Measurements from ENCODE around the gene KLHDC10. TPM values are rescaled to one million over a fixed set of nuclear protein-coding genes. Genes with fewer than 3 reads are reported as not detected.

The KLHDC10 gene
- total RNA-seq, 2 experiments from 2014 or later = 7.0 to 8.8 TPM

- TF ChIP-seq CTCF (IDR thresholded peaks at IDR 0.05) = no peak
- ATAC-seq (ENCODE audit: poor library complexity) = no peak
- no peaks in the 10 kb centered on the region for H3K27me3 ChIP-seq (ENCODE audit: control insufficient read depth in 1 of 2, insufficient read depth in 2 of 2, low read length in 2 of 2)
- H3K4me1 Mint-ChIP-seq (ENCODE audit: low read depth) = peaks cover 16% of the 10 kb centered on the region
- no peaks in the 10 kb centered on the region for H3K9me3 Mint-ChIP-seq
- no peak overlapping the region for H3K27ac ChIP-seq (ENCODE audit: low read depth in 1 of 2, low read length in 2 of 2)
- DNase-seq = no peak
- peaks cover 19% of the 10 kb centered on the region for H3K36me3 Mint-ChIP-seq (ENCODE audit: low read depth)
- H3K4me3 Mint-ChIP-seq = no peak overlapping the region
- intact Hi-C loops (cut with DNase I, micrococcal nuclease) = no loop called here
- CTCF ChIA-PET = no interaction called here
- POLR2A ChIA-PET = no interaction called here
- no peaks in the 10 kb centered on the region for H3K4me1 ChIP-seq (ENCODE audit: insufficient read depth, low read length)
- H3K4me3 ChIP-seq (ENCODE audit: low read length) = no peak overlapping the region
- no peaks in the 10 kb centered on the region for H3K27me3 Mint-ChIP-seq
- H3K27ac Mint-ChIP-seq = no peak overlapping the region
- H3K36me3 ChIP-seq (ENCODE audit: insufficient read depth, low read length) = no peaks in the 10 kb centered on the region
- no peaks in the 10 kb centered on the region for H3K9me3 ChIP-seq (ENCODE audit: control insufficient read depth in 1 of 2, insufficient read depth in 1 of 2, low read length in 2 of 2)
Observed at GRCh38 chr7:130092598-130092997, 22.3 kb downstream of the KLHDC10 start.

- Histone ChIP-seq H3K4me3 (ENCODE audit: low read length) (no peak overlapping the region), H3K27ac (ENCODE audit: low read depth in 1 of 2, low read length in 2 of 2) (no peak overlapping the region), H3K4me1 (ENCODE audit: insufficient read depth, low read length) (no peaks in the 10 kb centered on the region), H3K27me3 (ENCODE audit: control insufficient read depth in 1 of 2, insufficient read depth in 2 of 2, low read length in 2 of 2) (no peaks in the 10 kb centered on the region), H3K9me3 (ENCODE audit: control insufficient read depth in 1 of 2, insufficient read depth in 1 of 2, low read length in 2 of 2) (no peaks in the 10 kb centered on the region), H3K36me3 (ENCODE audit: insufficient read depth, low read length) (no peaks in the 10 kb centered on the region)
- H3K27me3 Mint-ChIP-seq = no peaks in the 10 kb centered on the region
- peaks cover 16% of the 10 kb centered on the region for H3K36me3 Mint-ChIP-seq (ENCODE audit: low read depth)
- H3K27ac Mint-ChIP-seq = no peak overlapping the region
- CTCF ChIA-PET = interaction anchor here (0.5 kb wide), 1 partner anchor 10 kb away, joined by 3 read pairs; no protein-coding TSS in a partner anchor
- no peak overlapping the region for H3K4me3 Mint-ChIP-seq
- POLR2A ChIA-PET = no interaction called here
- H3K4me1 Mint-ChIP-seq (ENCODE audit: low read depth) = peaks cover 16% of the 10 kb centered on the region
- no peak for ATAC-seq (ENCODE audit: poor library complexity)
- H3K9me3 Mint-ChIP-seq = no peaks in the 10 kb centered on the region
- intact Hi-C loops (cut with DNase I, micrococcal nuclease) = no loop called here
- TF ChIP-seq CTCF (IDR thresholded peaks at IDR 0.05) = no peak
- DNase-seq = no peak
Observed at GRCh38 chr7:130095812-130096211, 25.5 kb downstream of the KLHDC10 start.

GRCh38 chr7:130096243-130096827, 26.0 kb downstream of the KLHDC10 start:
- no peaks in the 10 kb centered on the region for H3K4me1 ChIP-seq (ENCODE audit: insufficient read depth, low read length)
- no peak overlapping the region for H3K27ac ChIP-seq (ENCODE audit: low read depth in 1 of 2, low read length in 2 of 2)
- Mint-ChIP-seq H3K4me1 (ENCODE audit: low read depth) (peaks cover 11% of the 10 kb centered on the region), H3K36me3 (ENCODE audit: low read depth) (peaks cover 14% of the 10 kb centered on the region), H3K4me3 (no peak overlapping the region), H3K9me3 (no peaks in the 10 kb centered on the region), H3K27ac (no peak overlapping the region), H3K27me3 (no peaks in the 10 kb centered on the region)
- H3K36me3 ChIP-seq (ENCODE audit: insufficient read depth, low read length) = no peaks in the 10 kb centered on the region
- TF ChIP-seq CTCF (IDR thresholded peaks at IDR 0.05) = no peak
- ATAC-seq (ENCODE audit: poor library complexity) (no peak), DNase-seq (no peak)
- no peaks in the 10 kb centered on the region for H3K9me3 ChIP-seq (ENCODE audit: control insufficient read depth in 1 of 2, insufficient read depth in 1 of 2, low read length in 2 of 2)
- intact Hi-C loops (cut with DNase I, micrococcal nuclease) = no loop called here
- ChIA-PET CTCF (interaction anchor here (0.6 kb wide), 1 partner anchor 52 kb away, joined by 3 read pairs; no protein-coding TSS in a partner anchor), POLR2A (no interaction called here)
- H3K4me3 ChIP-seq (ENCODE audit: low read length) = no peak overlapping the region
- H3K27me3 ChIP-seq (ENCODE audit: control insufficient read depth in 1 of 2, insufficient read depth in 2 of 2, low read length in 2 of 2) = no peaks in the 10 kb centered on the region
